Measurements from ENCODE around the gene COL20A1.
A peak's percentile ranks its signal among the peaks of the same experiment; 100 is the strongest.

COL20A1 gene

DNA sequence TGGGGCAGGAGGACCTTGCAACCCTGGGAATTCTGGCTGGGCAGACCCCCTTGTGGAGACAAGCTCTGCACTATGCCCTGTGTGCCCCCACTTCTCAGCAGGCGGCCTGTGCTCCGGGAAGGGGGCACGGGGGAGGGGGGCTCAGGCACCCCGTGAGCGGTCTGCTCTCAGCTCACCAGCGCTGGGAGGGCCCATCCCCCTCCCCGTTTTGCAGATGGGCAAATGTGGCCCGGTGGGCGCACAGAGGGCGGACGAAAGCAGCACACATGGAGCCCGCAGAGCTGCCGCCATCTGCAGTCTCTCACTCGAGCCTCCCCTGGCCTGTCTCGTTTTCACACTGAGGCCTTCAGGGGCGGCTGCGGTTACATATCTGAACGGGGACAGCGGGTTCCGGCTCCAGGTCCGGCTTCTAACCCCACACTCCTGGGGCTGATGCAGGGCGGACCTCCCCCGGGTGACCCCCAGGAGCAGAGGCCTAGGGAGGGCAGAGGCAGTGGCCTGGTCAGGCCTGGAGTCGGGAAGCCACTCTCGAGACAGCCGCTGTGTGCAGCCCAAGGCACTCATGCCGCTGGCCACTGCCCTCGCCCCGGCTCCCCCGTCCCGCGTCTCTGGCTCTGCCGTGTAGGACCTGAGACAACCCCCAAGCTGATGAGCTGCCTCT is 54.2 kb downstream of the COL20A1 start:
- DNase-seq = no peak

DNA sequence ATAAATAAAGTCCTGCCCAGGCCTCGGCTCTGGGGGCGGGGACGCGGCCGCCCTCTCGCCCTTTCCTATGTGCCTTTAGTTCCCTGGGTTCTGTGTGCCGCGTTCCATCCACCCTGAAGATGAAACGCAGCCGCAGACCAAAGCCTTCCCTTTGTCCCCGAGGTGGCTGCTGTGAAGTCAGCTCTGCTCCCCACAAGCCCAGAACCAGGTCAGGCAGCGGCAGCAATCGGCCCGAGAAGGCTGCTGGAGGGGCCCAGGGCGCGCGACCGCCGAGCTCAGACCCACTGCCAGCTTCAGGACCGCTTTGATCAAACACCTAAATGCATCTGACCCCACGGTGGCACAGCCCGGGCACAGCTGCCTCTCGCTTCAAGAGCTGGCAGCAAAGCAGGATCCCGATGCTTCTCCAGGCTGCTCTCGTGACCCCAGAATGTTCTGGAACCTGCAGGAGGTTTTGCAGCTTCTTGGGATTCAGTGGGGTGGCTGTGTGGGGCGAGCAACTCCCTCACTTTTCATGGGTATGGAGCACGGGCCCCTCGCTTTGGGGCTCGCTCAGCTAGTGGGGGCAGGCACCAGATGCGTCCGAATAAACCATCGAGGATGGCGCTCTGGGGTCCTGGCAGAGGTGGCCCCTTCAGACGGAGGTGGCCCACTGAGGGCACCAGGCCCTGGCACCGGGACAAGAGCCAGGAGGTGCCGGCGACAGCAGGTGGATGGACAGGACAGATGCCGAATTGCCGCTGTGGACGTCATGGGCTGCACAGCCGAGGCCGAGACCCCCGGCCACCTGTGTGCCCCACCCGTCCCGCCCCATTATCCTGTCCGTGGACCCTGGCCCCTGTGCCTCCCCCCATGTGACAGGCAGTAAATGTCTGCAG is 55.2 kb downstream of the COL20A1 start:
- DNase-seq = peak in 2 of 51 donors; percentile 5 to 13

DNA sequence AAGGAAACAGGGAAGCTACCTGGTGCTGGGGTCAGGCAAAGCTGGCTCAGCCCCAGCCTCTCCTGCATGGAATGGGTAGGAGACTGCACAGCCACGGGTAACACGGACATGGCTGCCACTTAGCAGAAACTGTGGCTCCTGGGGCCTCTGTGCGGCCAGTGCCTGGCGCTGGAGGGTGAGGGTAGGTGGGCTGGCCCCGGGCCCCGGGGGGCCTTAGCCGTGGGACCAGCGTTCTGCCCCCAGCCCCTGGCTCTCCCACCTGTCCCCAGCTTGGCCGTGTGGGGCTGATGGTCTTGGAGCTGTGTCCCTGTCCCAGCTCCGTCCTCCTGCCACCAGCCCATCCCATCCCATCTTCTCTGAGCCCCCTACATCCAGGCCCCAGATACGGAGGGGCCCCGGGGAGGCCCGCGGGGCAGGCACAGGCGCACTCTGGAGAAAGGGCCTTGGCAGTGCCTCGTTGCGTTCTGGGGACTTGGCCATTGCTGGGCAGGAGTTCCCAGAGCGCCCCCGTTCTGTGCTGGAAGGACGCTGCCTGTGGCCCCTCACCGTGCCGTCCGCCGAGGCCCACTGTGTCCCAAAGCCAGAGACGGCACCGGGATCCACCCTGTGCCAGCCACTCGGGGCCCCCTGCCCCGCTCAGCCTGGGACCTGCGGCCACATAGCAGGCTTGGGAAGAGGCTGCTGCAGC is 56.0 kb downstream of the COL20A1 start:
- no peak for DNase-seq

DNA sequence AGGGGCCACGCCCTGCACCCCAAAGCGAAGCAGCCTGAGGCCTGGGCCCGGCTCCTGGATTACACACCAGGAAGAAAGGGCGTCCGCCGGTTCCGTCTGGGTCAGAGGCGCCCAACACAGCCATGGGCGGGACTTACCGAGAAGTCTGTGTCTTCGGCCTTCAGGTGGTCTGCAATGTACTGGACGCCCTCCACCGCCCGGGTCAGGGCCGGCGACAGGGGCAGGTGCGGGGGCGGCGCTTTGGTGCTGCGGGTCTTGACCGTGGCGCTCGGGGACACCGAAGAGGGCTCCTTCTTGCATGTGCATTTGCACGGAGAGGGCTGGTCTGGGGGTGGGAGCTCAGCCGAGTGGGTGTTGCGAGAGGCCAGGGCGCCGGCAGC is 56.5 kb downstream of the COL20A1 start:
- no peak for DNase-seq

DNA sequence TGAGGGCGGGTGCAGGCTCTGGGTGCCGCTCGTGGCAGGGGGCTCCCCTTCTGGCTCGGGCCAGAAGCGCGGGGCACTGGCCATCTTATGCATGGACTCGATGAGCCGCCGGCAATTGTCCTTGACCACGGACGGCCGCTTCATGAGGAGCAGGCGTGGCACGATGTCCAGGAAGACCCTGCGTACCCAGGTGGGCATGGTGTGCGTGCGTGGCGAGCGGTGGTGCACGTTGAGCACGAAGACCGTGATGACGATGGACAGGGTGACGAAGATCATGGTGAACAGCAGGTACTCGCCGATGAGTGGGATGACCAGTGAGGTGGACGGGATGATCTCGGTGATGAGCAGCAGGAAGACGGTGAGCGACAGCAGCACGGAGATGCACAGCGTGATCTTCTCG is 57.2 kb downstream of the COL20A1 start:
- DNase-seq = no peak

DNA sequence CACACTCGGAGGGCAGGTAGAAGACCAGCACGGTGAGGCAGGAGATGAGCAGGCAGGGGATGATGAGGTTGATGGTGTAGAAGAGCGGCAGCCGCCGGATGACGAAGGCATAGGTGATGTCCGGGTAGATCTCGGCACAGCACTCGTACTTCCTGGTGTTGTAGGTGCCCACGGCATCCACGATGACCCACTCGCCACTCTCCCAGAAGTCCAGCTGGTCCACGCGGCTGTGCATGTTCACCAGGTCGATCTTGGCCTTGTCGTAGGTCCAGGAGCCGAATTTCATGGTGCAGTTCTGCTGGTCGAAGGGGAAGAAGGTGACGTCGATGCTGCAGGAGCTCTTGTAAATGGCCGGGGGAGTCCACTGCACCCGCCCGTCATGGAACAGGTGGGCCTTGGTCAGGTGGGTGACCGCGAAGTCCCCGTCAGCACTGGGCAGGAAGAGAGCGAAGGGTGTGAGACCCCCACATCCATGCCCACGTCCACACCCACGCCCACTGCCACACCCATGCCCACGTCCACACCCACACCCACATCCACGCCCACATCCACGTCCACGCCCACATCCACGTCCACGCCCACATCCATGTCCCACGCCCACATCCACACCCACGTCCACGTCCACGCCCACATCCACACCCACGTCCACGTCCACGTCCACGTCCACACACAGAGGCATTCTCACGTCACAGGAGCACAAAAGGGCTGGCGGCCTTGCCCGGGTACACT is 57.8 kb downstream of the COL20A1 start:
- DNase-seq = no peak

DNA sequence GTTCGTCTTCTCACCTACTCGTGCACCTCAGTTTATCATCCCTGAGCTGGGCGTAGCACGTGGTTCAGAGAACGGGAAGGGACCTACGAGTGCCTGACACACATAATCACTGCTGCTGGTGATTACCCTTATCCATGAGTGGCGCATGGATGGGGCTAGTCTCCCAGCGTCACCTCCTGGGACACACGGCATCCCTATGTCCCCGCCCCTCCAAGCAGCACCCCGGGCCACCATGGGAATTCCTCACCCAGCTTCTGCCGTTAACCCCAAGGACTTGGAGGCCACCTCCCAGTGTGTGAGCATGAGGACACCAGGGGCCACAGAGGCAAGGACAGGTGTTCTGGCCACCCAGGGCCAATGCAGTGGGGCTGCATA is 58.3 kb downstream of the COL20A1 start:
- DNase-seq = no peak

DNA sequence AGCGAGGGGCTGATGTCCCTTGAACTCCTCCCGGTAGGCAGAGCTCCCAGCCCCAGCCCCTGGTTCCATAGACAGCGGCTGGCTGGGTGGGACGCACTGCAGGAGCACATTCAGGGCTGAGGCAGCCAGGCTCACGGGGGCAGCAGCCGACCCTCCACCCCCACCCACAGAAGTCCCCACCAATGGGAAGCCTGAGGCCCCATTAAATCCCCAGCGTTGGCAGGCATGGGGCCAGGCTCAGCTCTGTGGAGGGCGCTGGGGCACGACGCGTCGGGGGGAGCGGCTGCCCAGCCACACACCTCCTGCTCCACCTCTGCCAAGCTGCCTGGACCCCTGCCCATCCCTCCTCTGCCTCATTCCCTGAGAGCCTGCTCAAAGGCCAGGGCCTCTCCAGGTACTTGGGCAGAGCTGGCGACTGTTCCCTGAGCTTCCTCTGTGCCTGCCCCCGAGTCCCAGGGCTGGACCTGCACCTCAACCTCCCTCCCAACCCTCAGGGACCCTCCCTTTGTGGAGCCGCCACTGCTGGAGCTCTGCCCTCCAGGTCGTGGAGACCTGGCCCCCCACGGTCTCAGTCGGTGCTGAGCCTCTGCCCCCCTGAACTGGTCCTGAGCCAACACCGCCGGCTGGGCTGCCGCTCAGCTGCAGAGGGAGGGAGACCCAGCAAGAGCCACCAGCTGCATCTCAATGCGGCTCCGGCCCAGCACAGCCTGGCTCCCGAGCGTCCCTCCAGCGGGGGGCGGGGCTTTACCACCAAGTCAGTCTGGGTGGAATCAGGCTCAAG is 59.0 kb downstream of the COL20A1 start:
- DNase-seq = peak in 41 of 51 donors; percentile 7 to 84 (median 51)

DNA sequence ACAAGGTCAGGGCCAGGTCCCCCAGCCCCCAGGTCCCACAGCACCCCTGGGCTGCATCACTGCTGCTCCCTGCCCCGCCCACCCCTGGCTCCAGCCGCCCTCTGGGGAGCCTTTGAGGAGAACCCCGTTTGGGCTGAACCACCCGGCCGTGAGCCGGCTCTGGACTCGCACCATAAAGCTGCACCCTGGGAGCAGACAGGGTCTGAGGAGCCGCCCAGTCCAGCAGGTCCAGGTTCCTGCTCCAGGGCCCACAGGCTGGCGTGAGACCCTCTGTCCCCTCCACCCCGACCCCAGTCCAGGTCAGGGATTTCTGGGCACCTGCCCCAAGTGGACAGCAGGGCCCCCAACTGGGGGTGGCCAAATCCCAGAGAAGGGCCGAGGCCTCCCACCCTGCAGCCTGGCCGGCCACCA is 59.8 kb downstream of the COL20A1 start:
- DNase-seq = no peak

DNA sequence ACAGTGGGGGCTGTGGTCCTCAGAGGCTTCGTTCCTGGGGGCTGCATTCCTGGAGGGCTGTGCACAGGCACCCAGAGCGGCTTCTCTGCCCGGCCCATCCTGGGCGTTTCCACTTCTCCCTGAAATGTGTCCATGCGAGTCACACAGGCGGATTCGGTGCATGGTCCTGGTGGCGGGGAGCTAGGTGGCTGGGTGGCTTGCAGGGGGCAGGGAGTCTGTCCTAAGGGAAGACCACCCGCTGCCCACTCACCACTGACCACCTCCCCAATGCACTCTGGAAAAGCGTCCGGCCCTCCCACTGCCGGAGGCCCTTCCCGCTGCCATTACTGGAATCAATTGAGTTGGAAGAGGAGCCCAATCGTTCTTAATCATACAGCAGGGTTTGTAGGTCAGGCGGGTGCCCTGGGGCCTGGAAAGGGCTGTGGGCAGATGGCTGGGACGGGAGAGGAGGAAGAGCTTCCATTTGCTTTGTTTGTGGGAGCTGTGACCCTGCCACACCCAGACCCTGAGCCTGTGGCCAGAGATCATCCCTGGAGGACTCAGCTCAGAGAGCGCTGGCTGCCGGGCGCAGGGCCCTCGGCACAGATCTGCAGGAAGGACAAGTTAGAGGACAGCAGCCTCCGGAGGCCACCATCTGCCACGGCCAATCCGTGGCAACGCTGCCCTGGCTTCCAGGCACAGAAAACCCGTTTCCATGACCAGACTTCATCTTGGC is 61.8 kb downstream of the COL20A1 start:
- DNase-seq = no peak

DNA sequence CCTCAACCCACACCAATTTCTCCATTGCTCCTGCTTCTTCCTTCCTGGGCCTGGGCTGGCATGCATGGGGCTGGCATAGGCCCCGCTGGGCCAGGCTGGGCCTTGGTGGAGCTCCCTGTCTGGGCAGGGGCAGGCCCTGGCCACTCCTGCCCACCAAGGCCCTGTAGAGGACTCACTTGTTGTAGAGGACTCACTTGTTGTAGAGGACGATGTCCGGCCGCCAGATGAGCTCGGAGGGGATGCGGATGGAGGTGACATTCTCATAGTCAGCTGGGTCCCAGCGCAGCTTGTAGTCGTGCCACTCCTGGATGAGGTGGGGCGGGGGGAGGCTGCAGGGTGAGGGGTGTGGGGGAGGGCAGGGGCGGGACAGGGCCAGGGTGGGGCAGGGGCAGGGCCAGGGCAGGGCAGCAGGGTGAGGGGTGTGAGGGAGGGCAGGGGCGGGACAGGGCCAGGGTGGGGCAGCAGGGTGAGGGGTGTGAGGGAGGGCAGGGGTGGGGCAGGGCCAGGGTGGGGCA is 62.9 kb downstream of the COL20A1 start:
- no peak for DNase-seq

DNA sequence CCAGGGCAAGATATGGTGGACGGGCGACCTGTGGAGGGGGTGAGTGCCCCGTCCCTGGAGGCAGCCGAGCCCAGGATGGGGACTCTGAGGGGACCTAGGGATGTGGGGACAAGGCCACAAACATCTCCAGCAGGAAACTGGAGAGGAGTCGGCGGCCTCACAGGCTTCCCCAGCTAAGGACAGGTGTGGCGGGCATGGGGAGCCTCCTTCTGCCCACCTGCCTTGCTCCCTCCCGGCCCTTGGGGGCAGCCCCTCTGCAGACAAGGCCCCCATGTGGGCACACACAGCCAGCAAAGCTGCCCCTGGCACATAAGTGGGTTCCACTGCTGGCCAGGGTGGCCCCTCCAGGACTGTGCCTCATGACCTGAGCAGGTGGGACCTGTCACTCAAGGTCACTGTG is 63.5 kb downstream of the COL20A1 start:
- no peak for DNase-seq

DNA sequence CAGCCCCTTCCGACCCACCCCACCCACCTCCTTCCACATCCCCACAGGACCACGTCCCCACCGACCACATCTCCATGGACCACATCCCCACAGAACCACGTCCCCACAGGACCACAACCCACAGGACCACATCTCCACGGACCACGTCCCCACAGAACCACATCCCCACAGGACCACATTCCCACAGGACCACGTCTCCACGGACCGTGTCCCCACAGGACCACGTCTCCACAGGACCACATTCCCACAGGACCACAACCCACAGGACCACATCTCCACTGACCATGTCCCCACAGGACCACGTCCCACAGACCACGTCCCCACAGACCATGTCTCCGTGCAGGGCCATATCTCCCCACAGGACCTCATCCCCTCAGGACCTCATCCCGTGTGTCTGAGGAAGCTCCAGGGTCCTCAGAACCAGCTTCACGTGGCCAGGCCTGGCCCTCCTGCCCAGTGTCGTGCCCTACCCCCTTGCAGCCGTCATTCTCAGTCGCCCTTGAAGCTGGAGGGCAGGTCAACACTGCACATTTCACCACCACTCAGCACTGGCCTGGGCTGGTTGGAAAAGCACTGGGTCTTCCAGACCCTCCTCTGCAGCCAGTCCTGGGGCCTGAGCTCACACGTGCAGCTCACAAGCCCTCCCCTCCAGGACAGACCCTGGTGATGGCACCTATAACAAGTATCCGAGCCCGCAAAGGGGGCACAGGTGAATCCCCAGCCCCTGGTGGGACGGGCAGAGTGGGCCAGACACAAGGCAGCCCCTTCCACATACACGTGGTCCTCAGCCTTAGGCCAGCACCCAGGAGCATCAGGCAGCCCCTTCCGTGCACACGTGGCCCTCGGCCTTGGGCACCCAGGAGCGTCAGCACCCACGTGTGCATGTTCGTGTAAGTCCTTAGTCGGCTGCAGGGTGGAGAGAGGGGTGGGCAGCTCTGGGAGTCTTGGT is 64.2 kb downstream of the COL20A1 start:
- no peak for DNase-seq

DNA sequence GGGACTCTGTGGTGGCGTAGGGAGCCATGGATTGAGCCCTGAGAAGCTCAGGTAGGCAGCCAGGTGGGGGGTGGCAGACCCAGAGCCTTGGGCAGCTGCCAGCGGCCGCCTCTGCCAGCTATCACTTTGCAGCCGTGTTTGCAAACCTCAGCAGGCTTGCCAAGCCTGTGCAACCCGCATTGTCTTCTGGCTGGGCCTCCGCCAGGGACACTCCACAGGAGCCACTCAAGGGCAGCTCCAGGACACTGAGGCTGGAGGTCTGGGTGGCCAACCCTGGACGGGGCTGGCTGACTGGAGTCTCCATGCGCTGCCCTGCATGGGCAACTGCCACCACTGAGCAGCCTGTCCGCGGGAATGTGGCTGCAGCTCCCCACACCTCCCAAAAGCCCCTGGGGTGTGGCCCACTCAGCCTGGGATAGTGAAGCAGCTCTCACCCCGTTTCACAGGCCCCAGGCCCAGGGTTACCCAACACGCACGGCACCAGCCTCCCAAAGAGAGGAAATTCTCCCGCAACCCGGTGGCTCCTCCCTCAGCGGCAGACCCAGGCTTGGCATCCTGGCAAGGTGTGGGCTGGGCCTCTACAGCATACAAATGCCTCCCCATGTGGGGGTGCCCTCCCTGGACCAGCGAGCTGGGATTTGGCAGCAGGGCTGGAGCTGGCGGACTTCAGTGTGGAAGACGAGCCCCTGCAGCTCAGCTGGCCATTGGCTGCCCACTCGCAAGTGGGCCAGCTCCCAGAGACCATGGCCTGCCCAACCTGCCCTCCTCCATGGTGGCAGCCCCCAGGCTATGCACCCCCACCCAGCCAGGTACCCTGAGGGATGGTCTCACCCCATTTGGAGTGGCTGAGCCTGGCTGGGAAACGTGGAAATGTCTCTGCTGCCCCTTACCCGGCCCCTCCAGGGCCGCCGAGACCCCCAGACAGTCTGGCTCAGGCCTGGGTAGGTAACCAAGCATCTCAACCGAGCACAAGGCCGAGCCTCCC is 65.2 kb downstream of the COL20A1 start:
- DNase-seq = peak in 6 of 51 donors; percentile 5 to 36 (median 26)

DNA sequence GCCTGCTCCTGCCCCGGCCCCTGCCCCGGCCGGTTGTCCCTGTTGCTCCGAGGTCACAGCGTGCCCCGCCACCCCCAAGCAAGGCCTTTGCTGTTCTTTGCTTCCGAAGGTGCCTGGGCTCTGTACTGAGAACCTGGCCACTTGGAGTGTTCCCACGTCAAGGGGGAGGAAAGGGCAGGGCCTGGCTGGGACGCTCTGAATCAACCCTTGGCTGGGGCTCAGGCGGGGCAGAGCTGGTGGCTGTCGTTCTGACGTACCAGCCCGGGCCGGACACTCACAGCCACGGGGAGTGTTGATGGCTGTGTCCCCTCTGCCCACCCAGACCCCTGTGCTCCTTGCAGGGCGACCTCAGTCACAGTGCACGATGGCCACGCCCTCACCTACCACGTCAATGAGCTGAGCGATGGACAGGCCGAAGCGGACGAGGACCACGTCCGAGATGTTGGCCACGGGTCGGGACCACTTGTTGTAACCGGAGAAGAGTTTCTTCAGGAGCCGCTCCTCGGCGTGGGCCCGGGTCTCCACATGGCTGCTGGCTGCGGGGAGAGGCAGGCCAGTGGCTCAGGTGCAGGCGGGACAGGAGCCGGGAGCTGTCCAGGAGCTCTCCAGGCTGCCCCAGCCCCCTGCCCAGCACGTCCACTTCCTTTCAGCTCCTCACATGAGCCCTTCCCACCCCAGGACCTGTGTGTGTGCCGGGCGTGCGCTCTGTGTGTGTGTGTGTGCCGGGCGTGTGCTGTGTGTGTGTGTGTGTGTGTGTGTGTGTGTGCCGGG is 66.4 kb downstream of the COL20A1 start:
- DNase-seq = no peak

DNA sequence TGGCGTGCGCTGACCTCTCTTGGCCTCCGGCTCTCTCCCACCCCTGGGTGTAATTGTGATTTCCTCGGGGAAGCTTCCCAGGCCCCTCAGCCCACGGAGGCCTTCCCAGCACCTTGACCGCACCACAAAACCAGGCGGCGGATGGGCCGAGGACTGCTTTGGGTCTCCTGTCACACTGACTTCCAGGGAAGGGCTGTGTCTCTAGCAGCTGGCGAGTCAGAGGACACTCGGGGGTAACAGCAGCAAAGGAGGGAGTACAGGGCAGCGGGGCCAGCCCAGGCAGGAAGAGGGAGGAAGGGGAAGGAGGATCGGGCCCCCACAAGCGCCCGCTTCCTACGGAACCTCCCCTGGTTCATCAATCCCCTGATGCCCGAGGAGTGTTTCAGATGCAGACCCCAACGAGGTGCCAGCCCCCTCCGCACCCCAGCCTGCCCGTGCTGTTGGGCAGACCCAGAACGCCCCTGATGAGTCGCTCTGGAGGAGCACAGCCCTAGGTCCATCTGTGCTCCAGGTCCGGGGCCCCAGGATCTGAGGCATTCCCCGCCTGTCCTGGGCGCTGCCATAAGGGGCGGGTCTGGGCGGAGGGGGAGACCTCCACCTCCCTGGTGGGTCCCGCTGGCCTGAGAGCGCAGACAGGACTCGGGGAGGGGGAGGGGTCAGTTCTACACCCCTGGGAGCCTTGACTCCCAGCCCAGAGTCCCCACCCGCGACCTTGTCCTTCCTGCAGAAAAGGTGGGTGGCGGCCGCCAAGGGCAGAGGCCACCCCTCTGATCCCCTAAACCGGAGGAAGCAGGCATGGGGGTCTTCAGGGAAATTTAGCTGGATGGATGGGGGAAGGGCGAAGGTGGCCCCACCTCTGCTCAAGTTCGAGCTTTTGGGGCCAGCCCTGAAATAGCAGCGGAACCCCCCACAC is 67.2 kb downstream of the COL20A1 start:
- no peak for DNase-seq
